ENCODE data around the gene OR8U1. TPM values are rescaled to one million over a fixed set of nuclear protein-coding genes. Genes with fewer than 3 reads are reported as not detected.
"Not testable (repeated sequence)": the region's sequence is repeated elsewhere in the genome, so short reads cannot be mapped to it uniquely, and the experiment has no call there.

OR8U1 gene
- not detected in 2 replicates for total RNA-seq (2012; rRNA removed)

DNA sequence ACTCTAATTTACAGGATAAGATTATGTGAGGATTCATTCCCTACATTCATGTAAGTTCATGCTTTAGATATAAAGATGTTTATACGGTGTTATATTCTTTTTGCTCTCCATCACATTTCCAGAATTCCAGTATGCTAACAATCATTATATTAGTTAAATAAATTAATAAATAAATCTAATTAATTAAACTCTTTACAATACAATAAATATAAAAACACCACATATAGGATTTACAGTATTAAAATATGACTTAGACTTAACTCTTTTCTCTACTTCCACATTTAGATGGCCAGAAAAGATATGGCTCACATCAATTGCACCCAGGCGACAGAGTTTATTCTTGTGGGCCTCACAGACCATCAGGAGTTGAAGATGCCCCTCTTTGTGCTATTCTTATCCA is at the start of gene OR8U1:
OR8U1 (plus strand) TSS at position 301 of the 400 bp plus-strand sequence; CDS start at position 301, 0 bp downstream.
- no peaks in the 10 kb centered on the region for H3K36me3 ChIP-seq (ENCODE audit: insufficient read depth, low read length)
- no peaks in the 10 kb centered on the region for H3K27me3 ChIP-seq (ENCODE audit: control insufficient read depth, insufficient read depth, low read length)
- no peak within 1 kb of the TSS for H3K4me3 ChIP-seq (ENCODE audit: low read length)
- no peak within 1 kb of the TSS for H3K4me2 ChIP-seq (ENCODE audit: low read length)
- H3K4me1 ChIP-seq (ENCODE audit: control insufficient read depth, insufficient read depth, low read length), result no peaks in the 10 kb centered on the region
- peaks cover 5% of the 10 kb centered on the region for H3K9me3 ChIP-seq (replicated peaks; ENCODE audit: low read length)
- H3K9ac ChIP-seq (ENCODE audit: low read depth, low read length), result no peak within 1 kb of the TSS

DNA sequence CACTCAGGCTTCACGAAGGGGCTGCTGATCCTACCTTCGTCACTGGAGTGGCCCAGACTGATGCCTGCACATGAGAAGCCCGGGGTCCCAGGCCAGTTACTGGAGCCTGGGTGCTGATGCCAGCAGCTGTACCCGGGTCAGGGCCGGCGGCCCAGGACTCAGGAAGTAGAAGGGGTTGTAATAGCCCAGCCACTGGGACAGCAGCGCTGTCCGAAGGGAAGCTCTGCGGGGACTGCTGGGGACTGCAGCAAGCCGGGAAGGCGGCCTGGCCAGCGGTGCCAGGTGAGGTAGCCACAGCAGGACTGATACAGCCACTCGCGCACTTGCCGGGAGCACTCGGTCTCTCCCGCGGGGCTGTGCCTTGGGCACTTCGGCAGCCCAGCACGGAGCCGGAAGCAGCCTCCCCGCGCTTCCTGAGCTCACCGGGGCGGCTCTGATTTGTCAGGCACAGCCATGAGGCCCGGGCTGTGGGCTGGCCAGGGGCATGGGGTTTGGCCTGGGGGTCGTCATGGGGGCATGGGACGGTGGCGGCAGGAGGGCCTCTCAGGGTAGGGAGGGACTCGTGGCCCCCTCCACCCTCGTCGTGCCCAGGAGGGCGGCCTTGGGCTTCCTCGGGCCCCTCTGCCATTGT is 43.4 kb upstream of the OR8U1 start:
- H3K4me1 ChIP-seq (ENCODE audit: control insufficient read depth, insufficient read depth, low read length), result no peaks in the 10 kb centered on the region

DNA sequence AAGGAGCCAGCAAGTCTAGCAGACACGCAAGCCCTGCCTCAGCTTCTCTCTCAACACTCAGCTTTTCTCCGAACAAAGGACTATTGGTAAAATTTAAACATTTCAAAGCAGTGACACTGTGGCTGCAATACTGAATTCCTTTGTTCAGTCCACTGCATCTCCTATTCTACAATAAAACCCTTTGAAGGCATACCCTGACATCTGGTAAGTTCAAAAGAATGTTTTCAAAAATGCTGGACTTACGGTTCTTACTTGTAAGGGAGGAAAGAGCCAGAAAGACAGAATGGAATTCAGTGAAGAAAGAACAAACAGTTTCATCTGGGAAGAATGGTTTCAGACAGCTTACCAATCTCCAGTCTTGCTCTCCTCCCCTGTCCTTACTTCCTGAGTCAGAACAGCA is 42.3 kb upstream of the OR8U1 start:
- Histone ChIP-seq H3K27me3 (ENCODE audit: control insufficient read depth, insufficient read depth, low read length) (no peaks in the 10 kb centered on the region), H3K36me3 (ENCODE audit: insufficient read depth, low read length) (no peaks in the 10 kb centered on the region), H3K9me3 (replicated peaks; ENCODE audit: low read length) (peaks cover 6% of the 10 kb centered on the region), H3K9ac (ENCODE audit: low read depth, low read length) (no peak overlapping the region), H3K4me1 (ENCODE audit: control insufficient read depth, insufficient read depth, low read length) (no peaks in the 10 kb centered on the region), H3K4me3 (ENCODE audit: low read length) (no peak overlapping the region), H3K4me2 (ENCODE audit: low read length) (no peak overlapping the region)

More for the DNA sequence above, 43.4 kb upstream of the OR8U1 start:
- H3K9me3 ChIP-seq (replicated peaks; ENCODE audit: low read length), result peaks cover 3% of the 10 kb centered on the region
- no peaks in the 10 kb centered on the region for H3K27me3 ChIP-seq (ENCODE audit: control insufficient read depth, insufficient read depth, low read length)
- no peaks in the 10 kb centered on the region for H3K36me3 ChIP-seq (ENCODE audit: insufficient read depth, low read length)
- no peak overlapping the region for H3K4me3 ChIP-seq (ENCODE audit: low read length)
- H3K9ac ChIP-seq (ENCODE audit: low read depth, low read length), result no peak overlapping the region
- H3K4me2 ChIP-seq (ENCODE audit: low read length), result no peak overlapping the region

DNA sequence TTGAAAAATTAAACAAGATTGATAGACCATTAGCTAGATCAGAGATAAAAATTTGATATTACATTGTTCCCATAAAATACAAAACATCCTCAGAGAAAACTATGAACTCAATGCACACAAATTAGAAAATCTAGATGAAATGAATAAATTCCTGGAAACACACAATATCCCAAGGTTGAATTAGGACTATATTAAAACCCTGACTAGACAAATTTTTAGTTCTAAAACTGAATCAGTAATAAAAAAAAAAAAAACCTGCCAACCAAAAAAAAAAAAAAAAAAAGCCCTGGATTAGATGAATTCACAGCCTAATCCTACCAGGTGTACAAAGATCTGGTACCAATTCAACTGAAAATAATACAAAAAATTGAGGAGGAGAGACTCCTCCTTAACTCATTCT is 35.1 kb upstream of the OR8U1 start:
- H3K36me3 ChIP-seq (ENCODE audit: insufficient read depth, low read length), result no peaks in the 10 kb centered on the region
- H3K9me3 ChIP-seq (replicated peaks; ENCODE audit: low read length), result peaks cover 4% of the 10 kb centered on the region
- H3K4me2 ChIP-seq (ENCODE audit: low read length), result no peak overlapping the region
- no peaks in the 10 kb centered on the region for H3K4me1 ChIP-seq (ENCODE audit: control insufficient read depth, insufficient read depth, low read length)
- no peak overlapping the region for H3K9ac ChIP-seq (ENCODE audit: low read depth, low read length)
- H3K27me3 ChIP-seq (ENCODE audit: control insufficient read depth, insufficient read depth, low read length), result no peaks in the 10 kb centered on the region
- no peak overlapping the region for H3K4me3 ChIP-seq (ENCODE audit: low read length)

DNA sequence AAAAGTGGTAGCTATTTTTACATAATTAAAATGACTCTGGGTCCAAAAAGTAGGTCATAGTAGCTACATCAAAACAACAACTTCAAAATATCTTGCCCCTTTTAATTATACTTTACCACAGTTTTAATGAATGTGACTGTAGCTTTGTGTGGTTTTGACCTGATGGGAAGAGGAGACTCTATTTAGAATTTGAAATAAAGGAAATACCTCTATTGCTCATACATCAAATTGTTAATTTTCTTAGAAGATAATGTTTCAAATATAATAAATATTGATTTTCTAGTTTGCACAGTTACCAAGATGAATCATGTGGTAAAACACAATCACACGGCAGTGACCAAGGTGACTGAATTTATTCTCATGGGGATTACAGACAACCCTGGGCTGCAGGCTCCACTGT is 29.7 kb upstream of the OR8U1 start, which contains the start of gene OR8K1:
OR8K1 (plus strand) TSS at position 301 of the 400 bp plus-strand sequence; CDS start at position 301, 0 bp downstream.
- Histone ChIP-seq H3K4me3 (ENCODE audit: low read length) (no peak within 1 kb of the TSS), H3K9ac (ENCODE audit: low read depth, low read length) (no peak within 1 kb of the TSS), H3K4me2 (ENCODE audit: low read length) (no peak within 1 kb of the TSS), H3K9me3 (replicated peaks; ENCODE audit: low read length) (no peaks in the 10 kb centered on the region), H3K36me3 (ENCODE audit: insufficient read depth, low read length) (no peaks in the 10 kb centered on the region), H3K27me3 (ENCODE audit: control insufficient read depth, insufficient read depth, low read length) (no peaks in the 10 kb centered on the region), H3K4me1 (ENCODE audit: control insufficient read depth, insufficient read depth, low read length) (no peaks in the 10 kb centered on the region)

DNA sequence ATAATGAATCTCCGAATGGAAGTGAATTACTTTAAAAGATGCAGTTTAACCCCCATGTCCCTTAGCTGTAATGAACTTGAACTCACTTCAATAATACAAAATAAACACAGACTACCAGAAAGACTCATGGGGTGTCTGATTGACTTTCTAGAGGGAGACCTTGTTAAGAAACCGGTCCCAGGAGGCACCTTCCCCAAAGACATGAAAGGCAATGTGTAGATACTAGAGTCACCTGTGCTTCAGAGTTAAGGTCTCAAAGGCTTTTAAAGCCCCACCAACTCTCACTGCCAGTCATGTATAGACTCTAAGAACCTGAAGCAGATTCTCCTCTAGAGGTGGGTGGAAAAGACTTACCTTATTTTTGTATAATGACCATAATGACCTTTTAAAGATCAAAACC is 21.4 kb upstream of the OR8U1 start, which contains the start of gene OR8J1:
OR8J1 (plus strand) TSS at position 301 of the 400 bp plus-strand sequence. CDS start 5,956 bp downstream, outside the sequence.
- Histone ChIP-seq H3K36me3 (ENCODE audit: insufficient read depth, low read length) (no peaks in the 10 kb centered on the region), H3K4me1 (ENCODE audit: control insufficient read depth, insufficient read depth, low read length) (no peaks in the 10 kb centered on the region), H3K4me3 (ENCODE audit: low read length) (no peak within 1 kb of the TSS), H3K9ac (ENCODE audit: low read depth, low read length) (no peak within 1 kb of the TSS), H3K4me2 (ENCODE audit: low read length) (no peak within 1 kb of the TSS), H3K27me3 (ENCODE audit: control insufficient read depth, insufficient read depth, low read length) (no peaks in the 10 kb centered on the region), H3K9me3 (replicated peaks; ENCODE audit: low read length) (no peaks in the 10 kb centered on the region)

DNA sequence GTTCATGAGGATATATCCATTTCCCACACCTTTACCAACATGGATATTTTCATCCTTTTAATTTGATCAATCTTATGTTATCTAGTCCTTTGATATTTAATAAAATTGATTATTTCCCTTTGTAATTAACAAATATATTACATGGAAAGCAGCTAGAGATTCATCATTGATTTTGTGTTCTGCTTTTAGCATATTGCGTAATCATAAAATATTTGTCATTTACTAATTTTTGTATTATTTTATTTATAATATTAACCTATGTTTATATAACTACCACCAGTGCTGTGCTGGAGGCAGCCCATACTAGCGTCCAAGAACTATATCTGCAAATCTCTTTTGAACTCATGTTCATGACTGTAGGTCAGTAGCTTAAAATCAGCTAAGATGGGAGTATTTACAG is 4.7 kb downstream of the OR8U1 start:
- Histone ChIP-seq H3K4me1 (ENCODE audit: control insufficient read depth, insufficient read depth, low read length) (no peaks in the 10 kb centered on the region), H3K27me3 (ENCODE audit: control insufficient read depth, insufficient read depth, low read length) (no peaks in the 10 kb centered on the region), H3K4me3 (ENCODE audit: low read length) (no peak overlapping the region), H3K4me2 (ENCODE audit: low read length) (no peak overlapping the region), H3K9me3 (replicated peaks; ENCODE audit: low read length) (peaks cover 8% of the 10 kb centered on the region), H3K9ac (ENCODE audit: low read depth, low read length) (no peak overlapping the region), H3K36me3 (ENCODE audit: insufficient read depth, low read length) (no peaks in the 10 kb centered on the region)

DNA sequence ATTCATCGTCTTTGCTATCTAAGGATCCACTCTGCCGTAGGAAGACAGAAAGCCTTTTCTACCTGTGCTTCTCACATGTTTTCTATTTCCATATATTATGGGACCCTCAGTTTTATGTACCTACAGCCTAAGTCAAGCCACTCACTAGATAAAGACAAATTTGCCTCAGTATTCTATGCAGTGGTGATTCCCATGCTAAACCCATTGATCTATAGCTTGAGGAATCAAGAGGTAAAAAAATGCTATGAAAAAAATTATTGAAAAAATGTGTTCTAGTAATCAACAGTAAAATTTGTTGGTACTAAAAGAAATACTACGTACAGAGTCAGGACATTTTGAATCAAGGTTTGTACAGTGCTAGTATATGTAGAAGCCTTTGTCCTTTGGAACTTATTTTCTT is 19.0 kb downstream of the OR8U1 start:
- Histone ChIP-seq H3K9me3 (replicated peaks; ENCODE audit: low read length) (no peaks in the 10 kb centered on the region), H3K4me3 (ENCODE audit: low read length) (no peak overlapping the region), H3K36me3 (ENCODE audit: insufficient read depth, low read length) (no peaks in the 10 kb centered on the region), H3K9ac (ENCODE audit: low read depth, low read length) (no peak overlapping the region), H3K4me2 (ENCODE audit: low read length) (no peak overlapping the region), H3K27me3 (ENCODE audit: control insufficient read depth, insufficient read depth, low read length) (no peaks in the 10 kb centered on the region), H3K4me1 (ENCODE audit: control insufficient read depth, insufficient read depth, low read length) (no peaks in the 10 kb centered on the region)

DNA sequence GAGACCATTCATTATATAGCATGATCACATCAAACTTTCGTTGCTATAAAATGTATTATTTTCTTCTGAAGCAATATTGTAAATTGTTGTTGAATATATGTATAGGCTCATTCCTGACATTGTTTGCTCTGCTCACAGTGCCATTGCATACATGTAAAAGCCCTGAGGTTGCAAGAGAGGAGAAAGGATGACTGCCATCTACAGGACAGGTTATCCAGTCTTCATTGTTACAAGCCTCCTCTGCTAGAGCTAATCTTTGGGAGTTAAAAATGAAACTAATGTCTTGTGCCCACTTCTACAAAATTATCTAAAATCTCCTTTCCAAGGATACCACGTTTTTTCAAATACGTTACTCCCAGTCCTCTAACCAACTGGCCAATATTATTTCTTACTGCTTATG is 20.6 kb downstream of the OR8U1 start:
- Histone ChIP-seq H3K36me3 (ENCODE audit: insufficient read depth, low read length) (no peaks in the 10 kb centered on the region), H3K9me3 (replicated peaks; ENCODE audit: low read length) (no peaks in the 10 kb centered on the region), H3K27me3 (ENCODE audit: control insufficient read depth, insufficient read depth, low read length) (no peaks in the 10 kb centered on the region), H3K4me2 (ENCODE audit: low read length) (no peak overlapping the region), H3K4me3 (ENCODE audit: low read length) (no peak overlapping the region), H3K9ac (ENCODE audit: low read depth, low read length) (no peak overlapping the region), H3K4me1 (ENCODE audit: control insufficient read depth, insufficient read depth, low read length) (no peaks in the 10 kb centered on the region)

DNA sequence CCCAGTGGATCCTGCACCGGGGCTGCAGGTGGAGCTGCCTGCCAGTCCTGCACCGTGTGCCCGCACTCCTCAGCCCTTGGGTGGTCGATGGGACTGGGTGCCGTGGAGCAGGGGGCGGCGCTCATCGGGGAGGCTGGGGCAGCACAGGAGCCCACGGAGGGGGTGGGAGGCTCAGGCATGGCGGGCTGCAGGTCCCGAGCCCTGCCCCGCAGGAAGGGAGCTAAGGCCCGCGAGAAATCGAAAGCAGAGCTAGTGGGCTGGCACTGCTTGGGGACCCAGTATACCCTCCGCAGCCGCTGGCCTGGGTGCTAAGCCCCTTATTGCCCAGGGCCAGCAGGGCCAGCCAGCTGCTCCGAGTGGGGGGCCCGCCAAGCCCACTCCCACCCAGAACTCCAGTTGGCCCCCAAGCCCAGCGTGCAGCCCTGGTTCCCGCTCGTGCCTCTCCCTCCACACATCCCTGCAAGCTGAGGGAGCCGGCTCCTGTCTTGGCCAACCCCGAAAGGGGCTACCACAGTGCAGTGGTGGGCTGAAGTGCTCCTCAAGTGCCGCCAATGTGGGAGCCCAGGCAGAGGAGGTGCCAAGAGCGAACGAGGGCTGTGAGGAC is 26.5 kb downstream of the OR8U1 start:
- H3K4me3 ChIP-seq (ENCODE audit: low read length); H3K9ac ChIP-seq (ENCODE audit: low read depth, low read length); H3K4me1 ChIP-seq (ENCODE audit: control insufficient read depth, insufficient read depth, low read length); H3K36me3 ChIP-seq (ENCODE audit: insufficient read depth, low read length); H3K9me3 ChIP-seq (replicated peaks; ENCODE audit: low read length); H3K4me2 ChIP-seq (ENCODE audit: low read length); H3K27me3 ChIP-seq (ENCODE audit: control insufficient read depth, insufficient read depth, low read length): not testable (repeated sequence)

DNA sequence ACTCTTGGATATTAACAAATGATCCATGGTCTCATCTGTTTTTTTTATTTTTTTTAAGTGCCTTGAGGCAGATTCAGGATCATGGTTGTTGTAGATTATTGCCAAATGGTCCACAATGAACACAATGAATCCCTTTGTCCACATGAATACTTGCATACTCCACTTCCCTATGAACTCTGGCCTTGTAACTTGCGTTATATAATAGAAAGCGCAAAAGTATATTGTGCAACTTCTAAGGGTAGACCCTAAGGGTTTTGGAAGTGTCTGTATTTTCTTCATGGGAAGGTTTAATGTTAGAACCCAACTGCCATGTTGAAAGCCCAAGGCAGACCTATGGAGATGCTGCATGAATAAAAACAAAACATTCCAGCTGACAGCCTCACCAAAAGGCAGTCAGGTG is 29.0 kb downstream of the OR8U1 start:
- Histone ChIP-seq H3K9ac (ENCODE audit: low read depth, low read length) (no peak overlapping the region), H3K9me3 (replicated peaks; ENCODE audit: low read length) (no peaks in the 10 kb centered on the region), H3K4me1 (ENCODE audit: control insufficient read depth, insufficient read depth, low read length) (no peaks in the 10 kb centered on the region), H3K36me3 (ENCODE audit: insufficient read depth, low read length) (no peaks in the 10 kb centered on the region), H3K27me3 (ENCODE audit: control insufficient read depth, insufficient read depth, low read length) (no peaks in the 10 kb centered on the region), H3K4me3 (ENCODE audit: low read length) (no peak overlapping the region), H3K4me2 (ENCODE audit: low read length) (no peak overlapping the region)

DNA sequence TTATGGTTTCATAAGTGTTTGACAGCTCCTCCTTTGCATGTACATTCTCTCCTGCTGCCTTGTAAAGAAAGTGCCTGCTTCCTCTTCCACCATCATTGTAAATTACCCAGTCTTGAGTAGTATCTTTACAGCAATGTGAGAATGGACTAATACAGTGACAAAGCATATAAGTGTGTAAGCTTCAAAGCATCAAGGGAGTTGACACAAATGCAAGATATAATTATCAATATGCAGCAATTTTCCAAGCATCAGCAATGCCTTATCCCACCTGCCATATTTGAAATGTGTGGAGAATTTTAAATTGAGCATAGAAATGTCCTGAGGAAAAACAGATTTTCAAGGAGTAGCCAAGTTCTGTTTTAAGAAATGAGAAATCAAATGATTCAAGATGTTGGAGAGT is 35.4 kb downstream of the OR8U1 start:
- Histone ChIP-seq H3K9ac (ENCODE audit: low read depth, low read length) (no peak overlapping the region), H3K36me3 (ENCODE audit: insufficient read depth, low read length) (no peaks in the 10 kb centered on the region), H3K4me3 (ENCODE audit: low read length) (no peak overlapping the region), H3K27me3 (ENCODE audit: control insufficient read depth, insufficient read depth, low read length) (no peaks in the 10 kb centered on the region), H3K4me2 (ENCODE audit: low read length) (no peak overlapping the region), H3K4me1 (ENCODE audit: control insufficient read depth, insufficient read depth, low read length) (no peaks in the 10 kb centered on the region), H3K9me3 (replicated peaks; ENCODE audit: low read length) (no peaks in the 10 kb centered on the region)
